ENCODE measurements around the gene CNOT1.

- TF ChIP-seq CTCF (IDR thresholded peaks at IDR 0.05; ENCODE audit: insufficient read depth, low read length) (no peak), POLR2AphosphoS5 (IDR thresholded peaks at IDR 0.05; ENCODE audit: low read depth) (no peak)
Measured at GRCh38 chr16:58493756-58494431, 135.7 kb downstream of the CNOT1 start.
